ENCODE data around the gene OR6C2. TPM values are rescaled to one million over a fixed set of nuclear protein-coding genes. Genes with fewer than 3 reads are reported as not detected.
"Not testable (repeated sequence)": the region's sequence is repeated elsewhere in the genome, so short reads cannot be mapped to it uniquely, and the experiment has no call there.

OR6C2 gene
- total and polyA plus RNA-seq, 5 donors from 2014 or later, result not detected

GRCh38 chr12:55446326-55446725 is 2.5 kb downstream of the OR6C2 start:
- Histone ChIP-seq H3K36me3 (ENCODE audit: control insufficient read depth, insufficient read depth, low read length) (no peaks in the 10 kb centered on the region), H3K27ac (ENCODE audit: insufficient read depth, low read length, poor library complexity, severe bottlenecking) (no peak overlapping the region), H3K27me3 (ENCODE audit: control insufficient read depth, insufficient read depth, low read length) (peaks cover 10% of the 10 kb centered on the region), H3K9me3 (ENCODE audit: control insufficient read depth in 2 of 2, low read length in 2 of 2) (no peaks in the 10 kb centered on the region), H3K4me3 (ENCODE audit: low read depth, low read length) (no peak overlapping the region), H3K4me1 (ENCODE audit: control insufficient read depth, insufficient read depth, low read length, poor library complexity, severe bottlenecking) (no peaks in the 10 kb centered on the region)
- no peak overlapping the region for H3K27ac Mint-ChIP-seq
- peaks cover 12% of the 10 kb centered on the region for H3K27me3 Mint-ChIP-seq
- DNase-seq (no peak), ATAC-seq (ENCODE audit: low read depth in 2 of 2) (no peak)
- peaks cover 0 to 13% (median 3%) of the 10 kb centered on the region in 7 donors for H3K9me3 Mint-ChIP-seq
- H3K36me3 Mint-ChIP-seq, result no peaks in the 10 kb centered on the region
- no peak overlapping the region for H3K4me3 Mint-ChIP-seq
- no peaks in the 10 kb centered on the region for H3K4me1 Mint-ChIP-seq

- Histone ChIP-seq H3K4me3 (ENCODE audit: low read depth, low read length) (no peak overlapping the region), H3K27me3 (ENCODE audit: control insufficient read depth, insufficient read depth, low read length) (peaks cover 10% of the 10 kb centered on the region), H3K9me3 (ENCODE audit: control insufficient read depth in 2 of 2, low read length in 2 of 2) (no peaks in the 10 kb centered on the region), H3K4me1 (ENCODE audit: control insufficient read depth, insufficient read depth, low read length, poor library complexity, severe bottlenecking) (no peaks in the 10 kb centered on the region), H3K36me3 (ENCODE audit: control insufficient read depth, insufficient read depth, low read length) (no peaks in the 10 kb centered on the region), H3K27ac (ENCODE audit: insufficient read depth, low read length, poor library complexity, severe bottlenecking) (no peak overlapping the region)
- H3K27me3 Mint-ChIP-seq, result peaks cover 19% of the 10 kb centered on the region
- no peak for ATAC-seq (ENCODE audit: low read depth in 2 of 2)
- H3K4me1 Mint-ChIP-seq, result no peaks in the 10 kb centered on the region
- DNase-seq, result no peak
- peaks cover 0 to 2% (median 0%) of the 10 kb centered on the region in 7 donors for H3K9me3 Mint-ChIP-seq
- no peak overlapping the region for H3K4me3 Mint-ChIP-seq
- no peaks in the 10 kb centered on the region for H3K36me3 Mint-ChIP-seq
- no peak overlapping the region for H3K27ac Mint-ChIP-seq
These were observed 4.9 kb downstream of the OR6C2 start for GRCh38 chr12:55448825-55449224.

GRCh38 chr12:55464926-55465325 is 21.1 kb downstream of the OR6C2 start:
- ATAC-seq (ENCODE audit: low read depth in 2 of 2), result not testable (repeated sequence)

GRCh38 chr12:55467836-55468235 is 24.0 kb downstream of the OR6C2 start:
- H3K27ac ChIP-seq (ENCODE audit: insufficient read depth, low read length, poor library complexity, severe bottlenecking), result no peak overlapping the region
- no peak overlapping the region for H3K27ac Mint-ChIP-seq
- H3K36me3 Mint-ChIP-seq, result no peaks in the 10 kb centered on the region
- no peak overlapping the region for H3K4me3 Mint-ChIP-seq
- H3K9me3 Mint-ChIP-seq, result peaks cover 0 to 6% (median 2%) of the 10 kb centered on the region in 7 donors
- no peaks in the 10 kb centered on the region for H3K27me3 Mint-ChIP-seq
- H3K36me3 ChIP-seq (ENCODE audit: control insufficient read depth, insufficient read depth, low read length), result no peaks in the 10 kb centered on the region
- DNase-seq, result no peak
- no peaks in the 10 kb centered on the region for H3K4me1 ChIP-seq (ENCODE audit: control insufficient read depth, insufficient read depth, low read length, poor library complexity, severe bottlenecking)
- no peak for ATAC-seq (ENCODE audit: low read depth in 2 of 2)
- H3K9me3 ChIP-seq (ENCODE audit: control insufficient read depth in 2 of 2, low read length in 2 of 2), result no peaks in the 10 kb centered on the region
- no peak overlapping the region for H3K4me3 ChIP-seq (ENCODE audit: low read depth, low read length)
- H3K4me1 Mint-ChIP-seq, result no peaks in the 10 kb centered on the region
- H3K27me3 ChIP-seq (ENCODE audit: control insufficient read depth, insufficient read depth, low read length), result peaks cover 2% of the 10 kb centered on the region

More at GRCh38 chr12:55464926-55465325, 21.1 kb downstream of the OR6C2 start:
- DNase-seq; H3K27ac ChIP-seq (ENCODE audit: insufficient read depth, low read length, poor library complexity, severe bottlenecking); H3K4me3 Mint-ChIP-seq; H3K27me3 Mint-ChIP-seq; H3K27me3 ChIP-seq (ENCODE audit: control insufficient read depth, insufficient read depth, low read length); H3K36me3 ChIP-seq (ENCODE audit: control insufficient read depth, insufficient read depth, low read length); H3K4me1 Mint-ChIP-seq; H3K9me3 ChIP-seq (ENCODE audit: control insufficient read depth in 2 of 2, low read length in 2 of 2); H3K4me1 ChIP-seq (ENCODE audit: control insufficient read depth, insufficient read depth, low read length, poor library complexity, severe bottlenecking); H3K27ac Mint-ChIP-seq; H3K4me3 ChIP-seq (ENCODE audit: low read depth, low read length); H3K9me3 Mint-ChIP-seq; H3K36me3 Mint-ChIP-seq: not testable (repeated sequence)

GRCh38 chr12:55469291-55469690 is 25.4 kb downstream of the OR6C2 start:
- no peak for ATAC-seq (ENCODE audit: low read depth in 2 of 2)
- Mint-ChIP-seq H3K36me3 (no peaks in the 10 kb centered on the region), H3K27me3 (no peaks in the 10 kb centered on the region)

GRCh38 chr12:55470088-55470829 is 26.4 kb downstream of the OR6C2 start, which contains the start of gene OR6C70:
Gene OR6C70, minus strand, starts transcription at chr12:55470138. Its CDS starts 0 bp downstream, at chr12:55470138.
- Mint-ChIP-seq H3K4me1 (no peaks in the 10 kb centered on the region), H3K27me3 (no peaks in the 10 kb centered on the region), H3K9me3 (no peaks in the 10 kb centered on the region), H3K4me3 (no peak within 1 kb of the TSS), H3K27ac (no peak within 1 kb of the TSS), H3K36me3 (no peaks in the 10 kb centered on the region)
- Histone ChIP-seq H3K36me3 (ENCODE audit: control insufficient read depth, insufficient read depth, low read length) (no peaks in the 10 kb centered on the region), H3K27me3 (ENCODE audit: control insufficient read depth, insufficient read depth, low read length) (peaks cover 10% of the 10 kb centered on the region), H3K9me3 (ENCODE audit: control insufficient read depth in 2 of 2, low read length in 2 of 2) (no peaks in the 10 kb centered on the region), H3K27ac (ENCODE audit: insufficient read depth, low read length, poor library complexity, severe bottlenecking) (no peak within 1 kb of the TSS), H3K4me1 (ENCODE audit: control insufficient read depth, insufficient read depth, low read length, poor library complexity, severe bottlenecking) (no peaks in the 10 kb centered on the region), H3K4me3 (ENCODE audit: low read depth, low read length) (no peak within 1 kb of the TSS)
- ATAC-seq (ENCODE audit: low read depth in 2 of 2) (no peak), DNase-seq (no peak)

More at GRCh38 chr12:55469291-55469690, 25.4 kb downstream of the OR6C2 start:
- H3K36me3 ChIP-seq (ENCODE audit: control insufficient read depth, insufficient read depth, low read length), result no peaks in the 10 kb centered on the region
- Mint-ChIP-seq H3K4me1 (no peaks in the 10 kb centered on the region), H3K4me3 (no peak overlapping the region), H3K9me3 (peaks cover 0 to 4% (median 0%) of the 10 kb centered on the region in 7 donors), H3K27ac (no peak overlapping the region)
- no peak overlapping the region for H3K4me3 ChIP-seq (ENCODE audit: low read depth, low read length)
- no peaks in the 10 kb centered on the region for H3K9me3 ChIP-seq (ENCODE audit: control insufficient read depth in 2 of 2, low read length in 2 of 2)
- H3K27ac ChIP-seq (ENCODE audit: insufficient read depth, low read length, poor library complexity, severe bottlenecking), result no peak overlapping the region
- no peaks in the 10 kb centered on the region for H3K4me1 ChIP-seq (ENCODE audit: control insufficient read depth, insufficient read depth, low read length, poor library complexity, severe bottlenecking)
- peaks cover 6% of the 10 kb centered on the region for H3K27me3 ChIP-seq (ENCODE audit: control insufficient read depth, insufficient read depth, low read length)
- no peak for DNase-seq

GRCh38 chr12:55472264-55472663 is 28.4 kb downstream of the OR6C2 start:
- DNase-seq (no peak), ATAC-seq (ENCODE audit: low read depth in 2 of 2) (no peak)
- Histone ChIP-seq H3K36me3 (ENCODE audit: control insufficient read depth, insufficient read depth, low read length) (no peaks in the 10 kb centered on the region), H3K4me3 (ENCODE audit: low read depth, low read length) (no peak overlapping the region), H3K4me1 (ENCODE audit: control insufficient read depth, insufficient read depth, low read length, poor library complexity, severe bottlenecking) (no peaks in the 10 kb centered on the region), H3K27me3 (ENCODE audit: control insufficient read depth, insufficient read depth, low read length) (peaks cover 8% of the 10 kb centered on the region), H3K27ac (ENCODE audit: insufficient read depth, low read length, poor library complexity, severe bottlenecking) (no peak overlapping the region), H3K9me3 (ENCODE audit: control insufficient read depth in 2 of 2, low read length in 2 of 2) (no peaks in the 10 kb centered on the region)
- H3K9me3 Mint-ChIP-seq, result no peaks in the 10 kb centered on the region
- no peaks in the 10 kb centered on the region for H3K27me3 Mint-ChIP-seq
- no peaks in the 10 kb centered on the region for H3K36me3 Mint-ChIP-seq
- no peak overlapping the region for H3K4me3 Mint-ChIP-seq
- H3K4me1 Mint-ChIP-seq, result no peaks in the 10 kb centered on the region
- no peak overlapping the region for H3K27ac Mint-ChIP-seq

GRCh38 chr12:55479136-55479535 is 35.3 kb downstream of the OR6C2 start:
- H3K9me3 Mint-ChIP-seq; H3K4me3 Mint-ChIP-seq; H3K9me3 ChIP-seq (ENCODE audit: control insufficient read depth in 2 of 2, low read length in 2 of 2); ATAC-seq (ENCODE audit: low read depth in 2 of 2); H3K4me1 ChIP-seq (ENCODE audit: control insufficient read depth, insufficient read depth, low read length, poor library complexity, severe bottlenecking); H3K27ac ChIP-seq (ENCODE audit: insufficient read depth, low read length, poor library complexity, severe bottlenecking); H3K27me3 ChIP-seq (ENCODE audit: control insufficient read depth, insufficient read depth, low read length); H3K36me3 ChIP-seq (ENCODE audit: control insufficient read depth, insufficient read depth, low read length); H3K36me3 Mint-ChIP-seq; H3K27ac Mint-ChIP-seq; H3K4me3 ChIP-seq (ENCODE audit: low read depth, low read length); H3K4me1 Mint-ChIP-seq; DNase-seq: not testable (repeated sequence)
- peaks cover 23% of the 10 kb centered on the region for H3K27me3 Mint-ChIP-seq

Data from CD4-positive, CD25-positive, alpha-beta regulatory T cell (primary cell).